Loucy (cell line): ENCODE data around the gene TUT4.

ENCODE experiments used
- EZH2phosphoT487 ChIP-seq: fragments of 200-600 bp; IDR thresholded peaks from 2 replicates; pipeline ENCODE4 v1.6.1; 2018; ENCODE audit warnings: antibody characterized with exemption, mild to moderate bottlenecking, moderate library complexity, borderline replicate concordance
- TF ChIP-seq, protein P1 (sequence below): fragments of 200-600 bp; sonication (generic); conservative IDR thresholded peaks from 2 replicates; pipeline ENCODE4 v1.5.1; 2014; ENCODE audit warnings: mild to moderate bottlenecking, antibody characterized with exemption, low read length

DNA sequence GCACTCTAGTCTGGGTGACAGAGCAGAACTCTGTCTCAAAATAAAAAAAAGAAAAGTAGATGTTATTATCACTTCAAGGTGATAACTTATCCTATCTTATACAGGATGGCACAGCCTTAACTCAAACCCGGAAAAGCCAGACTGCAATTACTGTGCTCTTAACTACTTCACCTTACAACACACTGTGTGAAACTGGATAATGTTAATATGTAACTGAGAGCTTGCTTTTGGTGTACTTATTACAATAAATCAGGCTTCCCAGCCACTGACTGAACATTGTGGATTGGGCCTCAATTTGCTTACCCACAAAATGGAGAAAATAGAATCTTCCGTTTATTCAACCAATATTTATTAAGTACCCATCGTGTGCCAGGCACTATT, 150.0 kb downstream of the TUT4 start:
- TF ChIP-seq, protein P1, sequence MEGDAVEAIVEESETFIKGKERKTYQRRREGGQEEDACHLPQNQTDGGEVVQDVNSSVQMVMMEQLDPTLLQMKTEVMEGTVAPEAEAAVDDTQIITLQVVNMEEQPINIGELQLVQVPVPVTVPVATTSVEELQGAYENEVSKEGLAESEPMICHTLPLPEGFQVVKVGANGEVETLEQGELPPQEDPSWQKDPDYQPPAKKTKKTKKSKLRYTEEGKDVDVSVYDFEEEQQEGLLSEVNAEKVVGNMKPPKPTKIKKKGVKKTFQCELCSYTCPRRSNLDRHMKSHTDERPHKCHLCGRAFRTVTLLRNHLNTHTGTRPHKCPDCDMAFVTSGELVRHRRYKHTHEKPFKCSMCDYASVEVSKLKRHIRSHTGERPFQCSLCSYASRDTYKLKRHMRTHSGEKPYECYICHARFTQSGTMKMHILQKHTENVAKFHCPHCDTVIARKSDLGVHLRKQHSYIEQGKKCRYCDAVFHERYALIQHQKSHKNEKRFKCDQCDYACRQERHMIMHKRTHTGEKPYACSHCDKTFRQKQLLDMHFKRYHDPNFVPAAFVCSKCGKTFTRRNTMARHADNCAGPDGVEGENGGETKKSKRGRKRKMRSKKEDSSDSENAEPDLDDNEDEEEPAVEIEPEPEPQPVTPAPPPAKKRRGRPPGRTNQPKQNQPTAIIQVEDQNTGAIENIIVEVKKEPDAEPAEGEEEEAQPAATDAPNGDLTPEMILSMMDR = no peak
- TF ChIP-seq EZH2phosphoT487 = no peak
